Aorta (tissue), 5 donors: Measurements from ENCODE around the gene MALSU1. TPM values are rescaled to one million over a fixed set of nuclear protein-coding genes. Genes with fewer than 3 reads are reported as not detected.

Experiments used
- ATAC-seq: fragments of 200-7000 bp; cut with Tn5 transposase; one replicate; pipeline ENCODE4 v1.9.1; 2022; ENCODE audit warnings: moderate library complexity; ENCODE audit not compliant: low FRiP score
- DNase-seq, 2 donors: peaks; one replicate each; pipeline ENCODE4 v3.0.0-alpha.2; 2020
- H3K27ac ChIP-seq, 2 donors: one replicate each; pipeline ENCODE4 v1.5.1; 2013; ENCODE audit warnings: low read length in 2 of 2, mild to moderate bottlenecking in 2 of 2, moderate library complexity in 2 of 2, control low read depth in 1 of 2, inconsistent platforms in 1 of 2, low read depth in 1 of 2
- H3K27me3 ChIP-seq, 2 donors: one replicate each; pipeline ENCODE4 v1.6.1; 2013; ENCODE audit warnings: control low read depth in 1 of 2, low read length in 1 of 2, mild to moderate bottlenecking in 1 of 2, moderate library complexity in 1 of 2; ENCODE audit not compliant: insufficient read depth in 2 of 2, control insufficient read depth in 1 of 2
- H3K36me3 ChIP-seq, 2 donors: one replicate each; pipeline ENCODE4 v1.6.1; 2013; ENCODE audit warnings: control low read depth in 1 of 2, low read length in 1 of 2, mild to moderate bottlenecking in 1 of 2; ENCODE audit not compliant: insufficient read depth in 2 of 2, control insufficient read depth in 1 of 2
- H3K4me1 ChIP-seq, 2 donors: one replicate each; pipeline ENCODE4 v1.6.1; 2013; ENCODE audit warnings: low read length in 2 of 2, control low read depth in 1 of 2, mild to moderate bottlenecking in 1 of 2, moderate library complexity in 1 of 2; ENCODE audit not compliant: insufficient read depth in 2 of 2, control insufficient read depth in 1 of 2
- H3K4me3 ChIP-seq, 2 donors: one replicate each; pipeline ENCODE4 v1.5.1; 2013; ENCODE audit warnings: low read length in 2 of 2, control low read depth in 1 of 2, mild to moderate bottlenecking in 1 of 2
- H3K9me3 ChIP-seq: one replicate; pipeline ENCODE4 v1.6.1; 2013; ENCODE audit warnings: mild to moderate bottlenecking, low read length; ENCODE audit not compliant: control insufficient read depth
- WGBS, 2 donors: extraction: QIAGEN DNeasy Blood & Tissue Kit; methylation state at CpG; one replicate each; pipeline ENCODE4 v1.1.7; 2013; 5-methylcytosine and 5-hydroxymethylcytosine counted together
- intact Hi-C, 2 donors: fragments of 100-400 bp; cut with DNase I; formaldehyde crosslinking; loops; one replicate each; pipeline versions ENCODE4 v1.14.2 to v1.15.0; 2022
- polyA plus RNA-seq, 2 donors: library from polyadenylated mRNA; stranded (reverse); fragments of 200-250 nt; gene quantifications; one replicate each; pipeline ENCODE4 v1.2.3, GENCODE V29; 2013
- total RNA-seq, 2 donors: library from RNA; stranded (reverse); fragmentation: NEBNext Ultra II Directional; extraction: Animal tissue kit (Norgen Biotek cat#: 25700); gene quantifications; one replicate each; pipeline ENCODE4 v1.2.1, GENCODE V29; 2021
- donor health status: healthy with polysubstance abuse.
- donor health status: Bipolar disorder and iron deficiency.
- donor health status: DM: no; HTN: no; CAD: no.
- donor health status: DM: no; HTN: no; CAD: no.
- donor health status: DM: yes; HTN: yes; CAD: no.

MALSU1 gene
- total and polyA plus RNA-seq, 4 donors = 26.4 to 43.4 (median 36.8) TPM

DNA sequence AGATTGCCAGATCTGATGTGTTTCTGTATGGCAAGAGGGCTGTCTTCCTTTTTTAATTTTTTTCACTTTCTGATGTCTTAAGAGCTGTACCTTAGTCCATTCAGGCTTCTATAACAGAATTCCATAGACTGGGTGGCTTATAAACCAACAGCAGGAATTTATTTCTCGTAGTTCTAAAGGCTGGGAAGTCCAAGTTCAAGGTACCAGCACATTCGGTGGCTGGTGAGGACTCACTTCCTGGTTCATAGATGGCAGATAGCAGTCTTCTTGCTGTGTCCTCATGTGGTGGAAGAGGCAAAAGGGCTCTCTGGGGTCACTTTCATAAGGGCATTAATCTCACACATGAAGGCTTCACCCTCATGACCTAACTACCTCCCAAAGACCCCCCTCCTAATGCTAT is 31.8 kb upstream of the MALSU1 start:
- no peak overlapping the region for H3K27ac ChIP-seq
- no peak for ATAC-seq
- WGBS, 2 donors = 92 to 93% methylated on average over 2 of the region's 2 CpGs

GRCh38 chr7:23268167-23268566 is 31.0 kb upstream of the MALSU1 start:
- Histone ChIP-seq H3K27me3 (no peaks in the 10 kb centered on the region), H3K4me1 (no peaks in the 10 kb centered on the region), H3K27ac (no peak overlapping the region), H3K9me3 (no peaks in the 10 kb centered on the region), H3K36me3 (peaks cover 0 to 4% of the 10 kb centered on the region in 2 donors), H3K4me3 (no peak overlapping the region)
- ATAC-seq (no peak), DNase-seq (no peak)
- intact Hi-C loops = no loop called here
- 95 to 98% methylated on average over 2 of the region's 2 CpGs for WGBS, 2 donors

More for the DNA sequence above, 31.8 kb upstream of the MALSU1 start:
- H3K36me3 ChIP-seq = peaks cover 0 to 4% of the 10 kb centered on the region in 2 donors
- H3K4me3 ChIP-seq = no peak overlapping the region
- DNase-seq = no peak
- no peaks in the 10 kb centered on the region for H3K4me1 ChIP-seq
- H3K9me3 ChIP-seq = no peaks in the 10 kb centered on the region
- no peaks in the 10 kb centered on the region for H3K27me3 ChIP-seq
- intact Hi-C loops = no loop called here

DNA sequence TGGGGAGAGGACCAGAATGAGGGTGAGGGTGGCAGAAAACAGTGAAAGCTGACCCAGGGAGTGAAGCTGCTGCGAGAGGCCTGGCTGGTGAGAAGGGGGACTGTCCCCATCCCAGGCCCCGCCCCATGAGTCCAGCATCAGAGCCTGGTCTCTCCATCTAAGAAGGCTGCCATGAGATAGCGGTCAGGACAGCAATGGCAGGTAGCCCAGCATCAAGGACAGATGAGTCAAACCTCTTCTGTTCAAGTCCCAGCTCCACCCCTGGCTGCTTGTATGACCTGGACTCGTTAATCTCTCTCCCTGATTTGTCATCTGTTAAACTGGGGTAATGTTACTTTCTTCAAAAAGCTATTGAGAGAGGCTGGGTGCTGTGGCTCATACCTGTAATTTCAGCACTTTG is 30.4 kb upstream of the MALSU1 start:
- Histone ChIP-seq H3K4me1 (no peaks in the 10 kb centered on the region), H3K9me3 (no peaks in the 10 kb centered on the region), H3K27ac (no peak overlapping the region), H3K27me3 (no peaks in the 10 kb centered on the region), H3K36me3 (peaks cover 0 to 4% of the 10 kb centered on the region in 2 donors), H3K4me3 (no peak overlapping the region)
- ATAC-seq (no peak), DNase-seq (no peak)
- 92 to 93% methylated on average over 4 of the region's 4 CpGs for WGBS, 2 donors
- intact Hi-C loops = no loop called here

DNA sequence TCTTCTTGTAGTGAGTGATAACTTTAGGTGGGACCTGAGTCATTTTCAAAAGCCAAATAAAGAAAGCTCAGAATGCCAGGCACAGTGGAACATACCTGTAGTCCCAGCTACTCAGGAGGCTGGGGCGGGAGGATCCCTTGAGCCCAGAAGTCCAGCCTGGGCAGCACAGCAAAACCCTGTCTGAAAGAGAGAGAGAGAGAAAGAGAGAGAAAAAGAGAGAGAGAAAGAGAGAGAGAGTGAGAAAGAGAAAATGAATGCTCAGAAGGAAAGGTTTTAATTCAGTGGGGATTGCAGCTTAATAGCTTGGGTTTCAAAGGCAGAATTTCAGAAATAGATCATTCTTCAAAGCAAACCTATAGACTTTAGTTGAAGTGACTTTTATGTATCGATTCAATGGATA is 26.9 kb upstream of the MALSU1 start:
- intact Hi-C loops = no loop called here
- no peaks in the 10 kb centered on the region for H3K36me3 ChIP-seq
- ATAC-seq (no peak), DNase-seq (no peak)
- H3K27ac ChIP-seq = no peak overlapping the region
- no peaks in the 10 kb centered on the region for H3K4me1 ChIP-seq
- no peaks in the 10 kb centered on the region for H3K9me3 ChIP-seq
- no peaks in the 10 kb centered on the region for H3K27me3 ChIP-seq
- H3K4me3 ChIP-seq = no peak overlapping the region
- 94 to 98% methylated on average over 2 of the region's 2 CpGs for WGBS, 2 donors

DNA sequence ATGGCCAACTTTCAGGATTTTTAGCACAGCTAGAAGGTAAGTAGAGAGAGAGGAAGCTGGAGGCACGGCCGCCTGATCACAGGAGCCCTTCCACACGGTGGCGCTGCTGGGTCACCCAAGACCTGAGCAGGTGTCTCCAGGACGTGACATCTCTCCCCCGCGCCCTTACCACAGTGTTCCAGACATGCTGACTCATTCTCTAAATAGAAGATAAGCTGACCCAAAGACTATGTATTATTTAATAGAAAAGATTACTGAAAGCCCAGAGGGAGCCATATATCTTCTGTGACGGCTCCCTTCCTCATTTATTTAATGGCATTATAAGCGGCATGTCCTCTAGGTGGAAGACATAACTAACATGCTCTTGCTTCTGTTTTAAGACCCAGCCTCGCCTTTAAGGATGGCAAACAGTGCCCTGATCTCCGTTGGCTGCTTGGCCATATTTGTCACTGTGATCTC is 26.0 kb upstream of the MALSU1 start:
- Histone ChIP-seq H3K27ac (no peak overlapping the region), H3K9me3 (no peaks in the 10 kb centered on the region), H3K36me3 (no peaks in the 10 kb centered on the region), H3K27me3 (no peaks in the 10 kb centered on the region), H3K4me1 (no peaks in the 10 kb centered on the region), H3K4me3 (no peak overlapping the region)
- intact Hi-C loops = no loop called here
- peak; percentile 88 to 93 for DNase-seq
- ATAC-seq = peak; percentile 84
- WGBS, 2 donors = 16 to 18% methylated on average over 11 of the region's 11 CpGs

- no peak overlapping the region for H3K27ac ChIP-seq
- no peaks in the 10 kb centered on the region for H3K9me3 ChIP-seq
- no peaks in the 10 kb centered on the region for H3K4me1 ChIP-seq
- H3K27me3 ChIP-seq = no peaks in the 10 kb centered on the region
- H3K36me3 ChIP-seq = no peaks in the 10 kb centered on the region
- no peak for ATAC-seq
- H3K4me3 ChIP-seq = no peak overlapping the region
- DNase-seq = no peak
- WGBS, 2 donors = 75 to 77% methylated on average over 5 of the region's 5 CpGs
- intact Hi-C loops = no loop called here
Observed at GRCh38 chr7:23275912-23276311, 23.2 kb upstream of the MALSU1 start.

DNA sequence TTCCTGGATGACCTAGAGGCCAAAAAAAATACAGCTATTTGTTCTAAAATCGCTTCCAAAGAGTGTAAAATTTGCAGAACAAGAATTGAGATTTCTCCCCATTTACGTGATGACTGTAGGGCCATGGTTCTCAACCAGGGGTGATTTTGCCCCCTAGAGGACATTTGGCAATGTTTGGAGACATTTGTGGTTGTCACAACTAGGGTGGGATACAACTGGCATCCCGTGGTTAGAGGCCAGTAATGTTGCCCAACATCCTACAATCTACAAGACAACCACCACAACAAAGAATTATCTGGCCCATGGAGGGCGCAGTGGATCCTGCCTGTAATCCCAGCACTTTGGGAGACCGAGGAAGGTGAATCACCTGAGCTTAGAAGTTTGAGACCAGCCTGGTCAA is 22.8 kb upstream of the MALSU1 start:
- no peak overlapping the region for H3K27ac ChIP-seq
- ATAC-seq (no peak), DNase-seq (no peak)
- intact Hi-C loops = no loop called here
- H3K4me1 ChIP-seq = no peaks in the 10 kb centered on the region
- no peaks in the 10 kb centered on the region for H3K27me3 ChIP-seq
- H3K36me3 ChIP-seq = no peaks in the 10 kb centered on the region
- no peak overlapping the region for H3K4me3 ChIP-seq
- 72 to 77% methylated on average over 5 of the region's 5 CpGs for WGBS, 2 donors
- H3K9me3 ChIP-seq = no peaks in the 10 kb centered on the region

DNA sequence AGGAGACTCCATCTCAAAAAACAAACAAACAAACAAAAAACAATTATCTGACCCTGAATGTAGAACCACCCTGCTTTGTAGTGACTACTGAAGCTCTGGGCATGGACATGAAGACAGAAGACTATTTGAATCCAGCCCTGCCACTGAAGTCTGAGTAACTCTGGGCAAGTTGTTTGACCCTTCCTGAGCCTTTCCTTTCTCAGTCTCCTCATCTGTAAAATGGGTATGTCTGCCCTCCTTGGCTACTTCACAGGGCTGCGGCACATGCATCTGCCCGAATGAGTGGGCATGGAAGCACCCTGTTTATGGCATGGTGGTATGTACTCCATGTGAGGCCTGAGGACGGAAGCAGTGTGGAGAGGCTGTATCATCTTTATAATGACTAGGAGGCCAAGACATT is 22.2 kb upstream of the MALSU1 start:
- Histone ChIP-seq H3K36me3 (no peaks in the 10 kb centered on the region), H3K4me3 (no peak overlapping the region), H3K4me1 (no peaks in the 10 kb centered on the region), H3K27me3 (no peaks in the 10 kb centered on the region), H3K9me3 (no peaks in the 10 kb centered on the region), H3K27ac (no peak overlapping the region)
- DNase-seq (no peak), ATAC-seq (no peak)
- WGBS, 2 donors = 85 to 89% methylated on average over 3 of the region's 3 CpGs
- intact Hi-C loops = no loop called here

GRCh38 chr7:23277359-23277989 is 21.7 kb upstream of the MALSU1 start:
- no peaks in the 10 kb centered on the region for H3K9me3 ChIP-seq
- DNase-seq = no peak
- no peaks in the 10 kb centered on the region for H3K36me3 ChIP-seq
- no peak overlapping the region for H3K4me3 ChIP-seq
- H3K27me3 ChIP-seq = no peaks in the 10 kb centered on the region
- 38 to 43% methylated on average over 6 of the region's 6 CpGs for WGBS, 2 donors
- no peaks in the 10 kb centered on the region for H3K4me1 ChIP-seq
- H3K27ac ChIP-seq = no peak overlapping the region
- ATAC-seq = no peak
- intact Hi-C loops = no loop called here
